SHP77 (cell line): Measurements from ENCODE around the gene MTPN.

Source experiments
- DNase-seq, 2 experiments: peaks; one replicate each; lab custom pipeline; 2025; lab: John Stamatoyannopoulos, UW

The MTPN gene

GRCh38 chr7:135884495-135885232 is 92.5 kb downstream of the MTPN start:
- DNase-seq, result no peak

GRCh38 chr7:135879233-135879632 is 97.9 kb downstream of the MTPN start:
- no peak for DNase-seq

- no peak for DNase-seq
These were observed 98.9 kb downstream of the MTPN start for GRCh38 chr7:135878284-135878683.

- peak in 1 of 2 experiments; percentile 11 for DNase-seq
These were observed 99.4 kb downstream of the MTPN start for GRCh38 chr7:135877805-135878204.
